ENCODE measurements around the gene RGS10.

DNA sequence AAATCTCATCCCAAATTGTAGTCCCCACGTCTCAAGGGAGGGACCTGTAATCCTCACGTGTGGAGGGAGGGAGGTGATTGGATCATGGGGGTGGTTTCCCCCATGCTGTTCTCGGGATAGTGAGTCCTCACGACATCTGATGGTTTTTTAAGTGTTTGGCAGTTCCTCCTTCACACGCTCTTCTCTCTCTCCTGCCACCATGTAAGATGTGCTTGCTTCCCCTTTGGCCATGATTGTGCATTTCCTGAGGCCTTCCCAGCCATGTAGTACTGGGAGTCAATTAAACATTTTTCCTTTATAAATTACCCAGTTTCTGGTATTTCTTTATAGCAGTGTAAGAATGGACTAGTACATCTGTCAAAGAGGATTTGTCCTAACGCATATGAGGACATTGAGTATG lies 59.5 kb downstream of the RGS10 start:
- TF ChIP-seq CTCF (conservative IDR thresholded peaks at IDR 0.05; ENCODE audit: low read depth in 2 of 2) (no peak), POLR2AphosphoS5 (IDR thresholded peaks at IDR 0.05; ENCODE audit: low read depth) (no peak), EZH2phosphoT487 (IDR thresholded peaks at IDR 0.05; ENCODE audit: unreplicated experiment) (no peak), EZH2 (IDR thresholded peaks at IDR 0.05; ENCODE audit: low read depth, unreplicated experiment) (no peak), JUNB (IDR thresholded peaks at IDR 0.05; ENCODE audit: unreplicated experiment) (no peak)
- TF ChIP-seq, protein P1, sequence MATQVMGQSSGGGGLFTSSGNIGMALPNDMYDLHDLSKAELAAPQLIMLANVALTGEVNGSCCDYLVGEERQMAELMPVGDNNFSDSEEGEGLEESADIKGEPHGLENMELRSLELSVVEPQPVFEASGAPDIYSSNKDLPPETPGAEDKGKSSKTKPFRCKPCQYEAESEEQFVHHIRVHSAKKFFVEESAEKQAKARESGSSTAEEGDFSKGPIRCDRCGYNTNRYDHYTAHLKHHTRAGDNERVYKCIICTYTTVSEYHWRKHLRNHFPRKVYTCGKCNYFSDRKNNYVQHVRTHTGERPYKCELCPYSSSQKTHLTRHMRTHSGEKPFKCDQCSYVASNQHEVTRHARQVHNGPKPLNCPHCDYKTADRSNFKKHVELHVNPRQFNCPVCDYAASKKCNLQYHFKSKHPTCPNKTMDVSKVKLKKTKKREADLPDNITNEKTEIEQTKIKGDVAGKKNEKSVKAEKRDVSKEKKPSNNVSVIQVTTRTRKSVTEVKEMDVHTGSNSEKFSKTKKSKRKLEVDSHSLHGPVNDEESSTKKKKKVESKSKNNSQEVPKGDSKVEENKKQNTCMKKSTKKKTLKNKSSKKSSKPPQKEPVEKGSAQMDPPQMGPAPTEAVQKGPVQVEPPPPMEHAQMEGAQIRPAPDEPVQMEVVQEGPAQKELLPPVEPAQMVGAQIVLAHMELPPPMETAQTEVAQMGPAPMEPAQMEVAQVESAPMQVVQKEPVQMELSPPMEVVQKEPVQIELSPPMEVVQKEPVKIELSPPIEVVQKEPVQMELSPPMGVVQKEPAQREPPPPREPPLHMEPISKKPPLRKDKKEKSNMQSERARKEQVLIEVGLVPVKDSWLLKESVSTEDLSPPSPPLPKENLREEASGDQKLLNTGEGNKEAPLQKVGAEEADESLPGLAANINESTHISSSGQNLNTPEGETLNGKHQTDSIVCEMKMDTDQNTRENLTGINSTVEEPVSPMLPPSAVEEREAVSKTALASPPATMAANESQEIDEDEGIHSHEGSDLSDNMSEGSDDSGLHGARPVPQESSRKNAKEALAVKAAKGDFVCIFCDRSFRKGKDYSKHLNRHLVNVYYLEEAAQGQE (IDR thresholded peaks at IDR 0.05; ENCODE audit: unreplicated experiment), result no peak
